A549 (cell line): ENCODE measurements around the gene PBXIP1.

Experiments used
- EP300 ChIP-seq, 2 experiments: fragments of >200 bp; sonication (Bioruptor Twin); formaldehyde crosslinking; IDR thresholded peaks; 2 replicates in 1 of 2; 3 replicates in 1 of 2; pipeline ENCODE4 v1.6.1; 2016 to 2017
- JUN ChIP-seq, 2 experiments: fragments of >200 bp; sonication (Bioruptor Twin); formaldehyde crosslinking; IDR thresholded peaks; 2 replicates in 1 of 2; 3 replicates in 1 of 2; pipeline ENCODE4 v1.6.1; 2016 to 2017
- MAFK ChIP-seq: fragments of 450-650 bp; IDR thresholded peaks from 2 replicates; pipeline ENCODE4 v1.6.1; 2014; ENCODE audit not compliant: partially characterized antibody
- MAX ChIP-seq: IDR thresholded peaks from 2 replicates; pipeline ENCODE4 v1.6.1; 2012
- POLR2A ChIP-seq: IDR thresholded peaks from 2 replicates; pipeline ENCODE4 v1.6.1; 2012; ENCODE audit warnings: mild to moderate bottlenecking, low read length
- RAD21 ChIP-seq, 2 experiments: fragments of >200 bp in 1 of 2; sonication (Bioruptor Twin) in 1 of 2; formaldehyde crosslinking in 1 of 2; IDR thresholded peaks in 1 of 2; conservative IDR thresholded peaks in 1 of 2; 2 replicates in 1 of 2; 3 replicates in 1 of 2; pipeline ENCODE4 v1.6.1; 2012 to 2018; ENCODE audit warnings: inconsistent platforms in 1 of 2
- TP53 ChIP-seq: fragments of 250-450 bp; sonication (Bioruptor Pico); IDR thresholded peaks from 2 replicates; pipeline ENCODE4 v1.5.0; 2021; ENCODE audit warnings: mild to moderate bottlenecking, moderate library complexity
- ZC3H11A ChIP-seq: fragments of 450-650 bp; IDR thresholded peaks from 2 replicates; pipeline ENCODE4 v1.6.1; 2014; ENCODE audit warnings: antibody characterized with exemption, mild to moderate bottlenecking
- TF ChIP-seq, protein P1 (sequence below): fragments of >200 bp; sonication (Bioruptor Twin); formaldehyde crosslinking; IDR thresholded peaks from 3 replicates; pipeline ENCODE4 v1.5.1; 2016

GRCh38 chr1:154952664-154953063 lies 3.2 kb downstream of the PBXIP1 start:
- TF ChIP-seq TP53 (CRISPR knock-in tag): no peak
- no peak for TF ChIP-seq RAD21 (conservative IDR thresholded peaks at IDR 0.05 in 1 of 2, IDR thresholded peaks at IDR 0.05 in 1 of 2)
- TF ChIP-seq MAX: no peak
- TF ChIP-seq POLR2A: no peak
- TF ChIP-seq, protein P1, sequence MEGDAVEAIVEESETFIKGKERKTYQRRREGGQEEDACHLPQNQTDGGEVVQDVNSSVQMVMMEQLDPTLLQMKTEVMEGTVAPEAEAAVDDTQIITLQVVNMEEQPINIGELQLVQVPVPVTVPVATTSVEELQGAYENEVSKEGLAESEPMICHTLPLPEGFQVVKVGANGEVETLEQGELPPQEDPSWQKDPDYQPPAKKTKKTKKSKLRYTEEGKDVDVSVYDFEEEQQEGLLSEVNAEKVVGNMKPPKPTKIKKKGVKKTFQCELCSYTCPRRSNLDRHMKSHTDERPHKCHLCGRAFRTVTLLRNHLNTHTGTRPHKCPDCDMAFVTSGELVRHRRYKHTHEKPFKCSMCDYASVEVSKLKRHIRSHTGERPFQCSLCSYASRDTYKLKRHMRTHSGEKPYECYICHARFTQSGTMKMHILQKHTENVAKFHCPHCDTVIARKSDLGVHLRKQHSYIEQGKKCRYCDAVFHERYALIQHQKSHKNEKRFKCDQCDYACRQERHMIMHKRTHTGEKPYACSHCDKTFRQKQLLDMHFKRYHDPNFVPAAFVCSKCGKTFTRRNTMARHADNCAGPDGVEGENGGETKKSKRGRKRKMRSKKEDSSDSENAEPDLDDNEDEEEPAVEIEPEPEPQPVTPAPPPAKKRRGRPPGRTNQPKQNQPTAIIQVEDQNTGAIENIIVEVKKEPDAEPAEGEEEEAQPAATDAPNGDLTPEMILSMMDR: no peak
- TF ChIP-seq MAFK: no peak
- no peak for TF ChIP-seq ZC3H11A
- TF ChIP-seq JUN (IDR thresholded peaks at IDR 0.05): no peak
- no peak for TF ChIP-seq EP300 (IDR thresholded peaks at IDR 0.05)
